HG03159 (cell line): ENCODE data around the gene VSIR.

Experiments
- ATAC-seq: cut with Tn5 transposase; IDR thresholded peaks from one replicate; pipeline ENCODE4 v1.9.1; 2021; ENCODE audit warnings: mild to moderate bottlenecking, moderate library complexity; ENCODE audit not compliant: unreplicated experiment

Gene VSIR

GRCh38 chr10:71749396-71749795 is 23.9 kb downstream of the VSIR start:
- ATAC-seq, result no peak

- peak; percentile 49 for ATAC-seq
Observed at GRCh38 chr10:71748671-71749191, 24.6 kb downstream of the VSIR start.

GRCh38 chr10:71747551-71748523 is 25.5 kb downstream of the VSIR start:
- ATAC-seq, result no peak

- ATAC-seq, result no peak
Observed at GRCh38 chr10:71747039-71747531, 26.2 kb downstream of the VSIR start.

- no peak for ATAC-seq
Observed at GRCh38 chr10:71746344-71747037, 26.8 kb downstream of the VSIR start.

GRCh38 chr10:71745664-71746250 is 27.6 kb downstream of the VSIR start:
- no peak for ATAC-seq

- no peak for ATAC-seq
Observed at GRCh38 chr10:71744897-71745663, 28.2 kb downstream of the VSIR start.

GRCh38 chr10:71743866-71744265 is 29.5 kb downstream of the VSIR start:
- no peak for ATAC-seq

GRCh38 chr10:71743089-71743838 is 30.1 kb downstream of the VSIR start:
- ATAC-seq, result no peak

- ATAC-seq, result no peak
Observed at GRCh38 chr10:71742301-71743088, 30.8 kb downstream of the VSIR start.

GRCh38 chr10:71741671-71742070 is 31.6 kb downstream of the VSIR start:
- no peak for ATAC-seq

GRCh38 chr10:71741029-71741428 is 32.3 kb downstream of the VSIR start:
- ATAC-seq, result no peak

- no peak for ATAC-seq
Observed at GRCh38 chr10:71740069-71740653, 33.2 kb downstream of the VSIR start.

- ATAC-seq, result no peak
Observed at GRCh38 chr10:71739358-71739900, 33.9 kb downstream of the VSIR start.

GRCh38 chr10:71737834-71738197 is 35.5 kb downstream of the VSIR start:
- no peak for ATAC-seq

- ATAC-seq, result no peak
Observed at GRCh38 chr10:71737001-71737833, 36.1 kb downstream of the VSIR start.

- ATAC-seq, result no peak
Observed at GRCh38 chr10:71736570-71736952, 36.8 kb downstream of the VSIR start.
